LNCaP clone FGC (cell line): ENCODE results near the gene IQGAP2.

Experiments used
- DNase-seq: peaks from one replicate; pipeline ENCODE4 v3.0.0-alpha.2; 2011; ENCODE audit warnings: low read depth
- H3K4me3 ChIP-seq: 2 replicates; pipeline ENCODE4 v1.5.1; 2011; ENCODE audit warnings: mild to moderate bottlenecking, low read depth, low read length, control low read depth
- CTCF ChIP-seq: IDR thresholded peaks from 2 replicates; pipeline ENCODE4 v1.5.1; 2012; ENCODE audit warnings: mild to moderate bottlenecking; ENCODE audit not compliant: control insufficient read depth, insufficient read depth; ENCODE audit errors: extremely low read depth

The IQGAP2 gene

GRCh38 chr5:76457674-76458485 is 54.8 kb downstream of the IQGAP2 start:
- H3K4me3 ChIP-seq, result no peak overlapping the region
- DNase-seq, result peak; percentile 71
- TF ChIP-seq CTCF, result no peak

GRCh38 chr5:76458486-76458830 is 55.4 kb downstream of the IQGAP2 start:
- DNase-seq, result no peak
- no peak for TF ChIP-seq CTCF
- H3K4me3 ChIP-seq, result no peak overlapping the region

- TF ChIP-seq CTCF, result no peak
Observed at GRCh38 chr5:76460104-76460503, 57.0 kb downstream of the IQGAP2 start.

GRCh38 chr5:76462097-76462667 is 59.1 kb downstream of the IQGAP2 start:
- TF ChIP-seq CTCF, result no peak
- H3K4me3 ChIP-seq, result no peak overlapping the region
- no peak for DNase-seq

More at GRCh38 chr5:76460104-76460503, 57.0 kb downstream of the IQGAP2 start:
- no peak for DNase-seq
- H3K4me3 ChIP-seq, result no peak overlapping the region

GRCh38 chr5:76467216-76467615 is 64.1 kb downstream of the IQGAP2 start:
- DNase-seq, result no peak
- no peak overlapping the region for H3K4me3 ChIP-seq
- no peak for TF ChIP-seq CTCF

GRCh38 chr5:76468635-76469425 is 65.7 kb downstream of the IQGAP2 start:
- no peak overlapping the region for H3K4me3 ChIP-seq
- no peak for TF ChIP-seq CTCF
- DNase-seq, result no peak
